ENCODE measurements around the gene SARNP.
"Not testable (repeated sequence)": the region's sequence is repeated elsewhere in the genome, so short reads cannot be mapped to it uniquely, and the experiment has no call there.

The SARNP gene

DNA sequence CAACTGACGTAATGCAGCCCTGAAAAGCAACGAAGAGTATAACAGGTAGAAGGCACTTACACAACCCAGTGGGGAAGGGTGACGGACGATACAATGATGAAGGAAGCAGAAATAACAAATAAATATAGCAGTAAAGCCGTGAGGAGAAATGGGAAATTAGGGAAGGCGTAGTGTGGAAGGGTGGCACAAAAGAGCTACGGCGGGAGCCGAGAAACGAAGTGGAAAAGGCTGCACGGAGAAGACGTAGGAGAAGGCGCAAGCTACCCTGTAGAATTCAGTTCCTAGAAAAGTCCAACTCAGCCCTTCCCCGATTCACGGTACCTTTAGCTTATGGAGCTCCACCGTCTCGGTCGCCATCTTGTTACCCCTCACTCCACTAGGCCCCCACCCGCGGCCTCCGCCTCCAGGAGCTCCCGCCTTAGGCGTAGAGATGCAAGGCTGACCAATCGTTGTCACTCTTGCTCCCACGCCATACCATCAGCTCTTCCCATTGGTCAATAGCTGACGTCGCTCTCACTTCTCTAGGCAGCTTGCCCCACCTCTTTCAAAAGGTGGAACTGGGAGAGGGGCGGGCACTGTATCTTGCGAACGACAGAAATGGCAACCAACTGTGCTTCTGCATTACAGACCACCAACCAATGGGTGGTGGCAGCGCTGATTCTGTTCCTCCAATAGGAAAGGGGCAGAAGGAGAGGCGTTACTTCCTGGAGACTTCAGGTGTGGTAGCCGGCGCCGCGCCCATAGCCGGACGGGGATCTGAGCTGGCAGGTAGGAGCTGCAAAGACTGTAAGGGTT, at the start of gene SARNP, which contains the start of gene ORMDL2:
SARNP (minus strand) TSS at position 380 of the 795 bp plus-strand sequence; CDS start at position 357, 23 bp downstream.
ORMDL2 (plus strand) TSS at position 697 of the 795 bp plus-strand sequence. CDS start 959 bp downstream, outside the sequence.
- H3K9ac ChIP-seq (ENCODE audit: low read length), result peak within 1 kb of the TSS; percentile 95
- H3K9me3 ChIP-seq (ENCODE audit: control insufficient read depth, low read length), result no peaks in the 10 kb centered on the region
- peak within 1 kb of the TSS; percentile 97 for H3K4me3 ChIP-seq (ENCODE audit: low read length)
- H3K36me3 ChIP-seq (ENCODE audit: control insufficient read depth, insufficient read depth, low read length, severe bottlenecking), result peaks cover 40% of the 10 kb centered on the region
- no peaks in the 10 kb centered on the region for H3K27me3 ChIP-seq (replicated peaks; ENCODE audit: control insufficient read depth, insufficient read depth, low read length)
- DNase-seq (ENCODE audit: low read depth), result peak; percentile 100
- H3K4me1 ChIP-seq (ENCODE audit: control insufficient read depth, insufficient read depth, low read length), result peaks cover 35% of the 10 kb centered on the region

- not testable (repeated sequence) for DNase-seq (ENCODE audit: low read depth); H3K27me3 ChIP-seq (replicated peaks; ENCODE audit: control insufficient read depth, insufficient read depth, low read length); H3K9ac ChIP-seq (ENCODE audit: low read length); H3K4me3 ChIP-seq (ENCODE audit: low read length); H3K9me3 ChIP-seq (ENCODE audit: control insufficient read depth, low read length); H3K36me3 ChIP-seq (ENCODE audit: control insufficient read depth, insufficient read depth, low read length, severe bottlenecking); H3K4me1 ChIP-seq (ENCODE audit: control insufficient read depth, insufficient read depth, low read length)
Measured at GRCh38 chr12:55866454-55867004, 49.0 kb upstream of the SARNP start.

DNA sequence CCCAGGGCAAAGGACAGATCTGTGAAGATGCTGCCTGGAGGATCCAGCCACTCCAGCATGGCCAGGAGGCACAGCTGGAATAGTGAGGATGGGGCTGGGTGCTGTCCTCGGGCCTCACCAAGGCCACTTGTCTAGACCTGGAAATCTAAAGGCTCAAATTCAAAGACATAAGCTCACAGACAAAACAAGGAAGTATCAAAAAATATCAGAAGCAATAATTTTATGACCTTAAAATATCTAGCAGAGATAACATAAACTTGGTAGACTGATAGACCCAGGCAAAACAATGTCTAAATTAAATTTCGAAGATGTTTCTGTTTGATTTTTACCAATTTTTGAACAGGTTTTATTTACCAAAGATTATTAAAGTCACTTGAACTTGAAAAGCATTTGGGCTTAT, 47.8 kb upstream of the SARNP start:
- Histone ChIP-seq H3K4me3 (ENCODE audit: low read length) (no peak overlapping the region), H3K9ac (ENCODE audit: low read length) (no peak overlapping the region), H3K9me3 (ENCODE audit: control insufficient read depth, low read length) (no peaks in the 10 kb centered on the region), H3K27me3 (replicated peaks; ENCODE audit: control insufficient read depth, insufficient read depth, low read length) (no peaks in the 10 kb centered on the region), H3K4me1 (ENCODE audit: control insufficient read depth, insufficient read depth, low read length) (peaks cover 4% of the 10 kb centered on the region), H3K36me3 (ENCODE audit: control insufficient read depth, insufficient read depth, low read length, severe bottlenecking) (no peaks in the 10 kb centered on the region)
- DNase-seq (ENCODE audit: low read depth), result no peak

GRCh38 chr12:55862931-55863330, 45.4 kb upstream of the SARNP start:
- not testable (repeated sequence) for H3K9ac ChIP-seq (ENCODE audit: low read length); H3K4me3 ChIP-seq (ENCODE audit: low read length); H3K36me3 ChIP-seq (ENCODE audit: control insufficient read depth, insufficient read depth, low read length, severe bottlenecking); H3K4me1 ChIP-seq (ENCODE audit: control insufficient read depth, insufficient read depth, low read length); DNase-seq (ENCODE audit: low read depth); H3K9me3 ChIP-seq (ENCODE audit: control insufficient read depth, low read length); H3K27me3 ChIP-seq (replicated peaks; ENCODE audit: control insufficient read depth, insufficient read depth, low read length)

GRCh38 chr12:55862286-55862685, 44.8 kb upstream of the SARNP start:
- Histone ChIP-seq H3K27me3 (replicated peaks; ENCODE audit: control insufficient read depth, insufficient read depth, low read length) (no peaks in the 10 kb centered on the region), H3K4me3 (ENCODE audit: low read length) (no peak overlapping the region), H3K4me1 (ENCODE audit: control insufficient read depth, insufficient read depth, low read length) (no peaks in the 10 kb centered on the region), H3K9me3 (ENCODE audit: control insufficient read depth, low read length) (no peaks in the 10 kb centered on the region), H3K36me3 (ENCODE audit: control insufficient read depth, insufficient read depth, low read length, severe bottlenecking) (no peaks in the 10 kb centered on the region), H3K9ac (ENCODE audit: low read length) (no peak overlapping the region)
- no peak for DNase-seq (ENCODE audit: low read depth)

- no peak overlapping the region for H3K4me3 ChIP-seq (ENCODE audit: low read length)
- no peak overlapping the region for H3K9ac ChIP-seq (ENCODE audit: low read length)
- no peaks in the 10 kb centered on the region for H3K4me1 ChIP-seq (ENCODE audit: control insufficient read depth, insufficient read depth, low read length)
- H3K36me3 ChIP-seq (ENCODE audit: control insufficient read depth, insufficient read depth, low read length, severe bottlenecking), result no peaks in the 10 kb centered on the region
- DNase-seq (ENCODE audit: low read depth), result no peak
- no peaks in the 10 kb centered on the region for H3K9me3 ChIP-seq (ENCODE audit: control insufficient read depth, low read length)
- no peaks in the 10 kb centered on the region for H3K27me3 ChIP-seq (replicated peaks; ENCODE audit: control insufficient read depth, insufficient read depth, low read length)
Measured at GRCh38 chr12:55861871-55862270, 44.3 kb upstream of the SARNP start.

- Histone ChIP-seq H3K9ac (ENCODE audit: low read length) (no peak overlapping the region), H3K36me3 (ENCODE audit: control insufficient read depth, insufficient read depth, low read length, severe bottlenecking) (no peaks in the 10 kb centered on the region), H3K4me1 (ENCODE audit: control insufficient read depth, insufficient read depth, low read length) (no peaks in the 10 kb centered on the region), H3K27me3 (replicated peaks; ENCODE audit: control insufficient read depth, insufficient read depth, low read length) (no peaks in the 10 kb centered on the region), H3K4me3 (ENCODE audit: low read length) (no peak overlapping the region), H3K9me3 (ENCODE audit: control insufficient read depth, low read length) (no peaks in the 10 kb centered on the region)
- DNase-seq (ENCODE audit: low read depth), result no peak
Measured at GRCh38 chr12:55861396-55861795, 43.9 kb upstream of the SARNP start.

DNA sequence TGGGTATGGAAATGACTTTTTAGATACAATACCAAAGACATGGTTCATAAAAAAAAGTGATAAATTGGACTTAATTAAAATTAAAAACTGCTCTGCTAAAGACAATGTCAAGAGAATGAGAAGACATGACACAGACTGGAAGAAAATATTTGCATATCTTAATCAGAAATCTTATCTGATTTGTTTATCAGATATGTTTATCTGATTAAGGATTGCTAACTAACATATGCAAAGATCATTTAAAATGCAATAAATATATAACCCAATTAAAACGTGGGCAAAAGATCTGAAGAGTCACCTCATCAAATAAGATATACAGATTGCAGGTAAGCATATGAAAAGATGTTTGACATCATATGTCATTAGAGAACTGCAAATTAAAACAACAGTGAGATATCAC, 35.2 kb upstream of the SARNP start:
- Histone ChIP-seq H3K4me3 (ENCODE audit: low read length) (no peak overlapping the region), H3K4me1 (ENCODE audit: control insufficient read depth, insufficient read depth, low read length) (peaks cover 29% of the 10 kb centered on the region), H3K36me3 (ENCODE audit: control insufficient read depth, insufficient read depth, low read length, severe bottlenecking) (no peaks in the 10 kb centered on the region), H3K9me3 (ENCODE audit: control insufficient read depth, low read length) (no peaks in the 10 kb centered on the region), H3K9ac (ENCODE audit: low read length) (no peak overlapping the region), H3K27me3 (replicated peaks; ENCODE audit: control insufficient read depth, insufficient read depth, low read length) (no peaks in the 10 kb centered on the region)
- DNase-seq (ENCODE audit: low read depth), result no peak

DNA sequence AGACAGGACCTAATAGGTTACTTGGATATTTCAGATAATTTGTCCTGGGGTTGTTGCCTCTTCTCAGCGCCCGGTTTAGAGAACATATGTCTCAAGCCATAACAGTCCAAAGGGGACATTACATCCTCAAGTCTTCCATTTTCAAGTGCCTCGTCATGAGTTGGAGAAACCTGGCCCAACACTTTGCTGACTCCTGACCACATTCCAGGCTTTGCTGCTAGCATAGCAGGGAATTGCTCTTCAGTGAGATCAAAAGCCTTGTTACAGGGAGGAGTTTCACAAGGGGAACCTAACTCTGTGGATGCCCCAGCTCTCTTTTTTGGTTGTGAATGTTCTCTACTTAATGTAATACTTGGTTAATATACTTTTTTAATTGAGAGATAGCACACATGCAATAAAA, 33.4 kb upstream of the SARNP start:
- DNase-seq (ENCODE audit: low read depth), result peak; percentile 41
- peak overlapping the region; percentile 31 for H3K4me3 ChIP-seq (ENCODE audit: low read length)
- no peaks in the 10 kb centered on the region for H3K9me3 ChIP-seq (ENCODE audit: control insufficient read depth, low read length)

GRCh38 chr12:55850401-55850800, 32.9 kb upstream of the SARNP start:
- Histone ChIP-seq H3K9me3 (ENCODE audit: control insufficient read depth, low read length) (no peaks in the 10 kb centered on the region), H3K27me3 (replicated peaks; ENCODE audit: control insufficient read depth, insufficient read depth, low read length) (no peaks in the 10 kb centered on the region), H3K36me3 (ENCODE audit: control insufficient read depth, insufficient read depth, low read length, severe bottlenecking) (no peaks in the 10 kb centered on the region), H3K4me3 (ENCODE audit: low read length) (peak overlapping the region; percentile 31), H3K9ac (ENCODE audit: low read length) (peak overlapping the region; percentile 89), H3K4me1 (ENCODE audit: control insufficient read depth, insufficient read depth, low read length) (peaks cover 53% of the 10 kb centered on the region)
- DNase-seq (ENCODE audit: low read depth), result no peak

More for the DNA sequence above, 33.4 kb upstream of the SARNP start:
- no peaks in the 10 kb centered on the region for H3K36me3 ChIP-seq (ENCODE audit: control insufficient read depth, insufficient read depth, low read length, severe bottlenecking)
- peaks cover 48% of the 10 kb centered on the region for H3K4me1 ChIP-seq (ENCODE audit: control insufficient read depth, insufficient read depth, low read length)
- H3K27me3 ChIP-seq (replicated peaks; ENCODE audit: control insufficient read depth, insufficient read depth, low read length), result no peaks in the 10 kb centered on the region
- H3K9ac ChIP-seq (ENCODE audit: low read length), result peak overlapping the region; percentile 89

DNA sequence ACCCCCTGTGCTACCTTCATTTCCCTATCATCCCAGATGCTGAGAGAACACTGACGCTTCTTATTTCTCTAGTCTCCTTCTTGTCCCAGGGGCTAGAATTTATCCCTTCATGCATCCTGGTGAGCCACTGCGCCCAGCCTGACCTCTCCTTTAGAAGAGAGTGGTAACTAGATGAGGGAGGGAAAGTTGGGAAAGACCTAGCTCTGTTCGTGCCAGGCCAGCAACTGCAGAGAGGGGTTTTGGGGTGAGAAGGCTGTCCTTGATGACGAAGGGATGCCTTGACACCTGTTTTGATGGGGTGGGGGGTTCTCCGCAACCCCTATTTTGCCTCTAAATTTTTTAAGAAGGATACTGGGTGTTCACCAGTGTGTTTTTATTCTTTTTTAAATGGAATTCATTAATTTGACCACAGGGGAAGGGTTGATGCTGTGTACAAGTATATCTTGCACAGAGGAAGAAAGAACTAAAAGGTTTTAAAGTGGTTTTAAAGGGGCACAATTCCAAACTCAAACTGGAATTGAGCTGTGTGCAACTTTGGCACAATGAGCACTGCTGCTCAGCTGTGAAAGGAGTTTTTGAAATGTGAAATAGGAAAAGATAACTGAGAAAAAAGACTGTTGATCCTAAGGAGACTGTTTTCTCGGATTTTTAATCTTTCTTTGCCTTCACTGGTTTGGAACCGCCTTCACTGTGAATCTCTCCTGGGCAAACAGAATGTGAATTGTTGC, 32.3 kb upstream of the SARNP start:
- H3K4me3 ChIP-seq (ENCODE audit: low read length), result peak overlapping the region; percentile 31
- peaks cover 58% of the 10 kb centered on the region for H3K4me1 ChIP-seq (ENCODE audit: control insufficient read depth, insufficient read depth, low read length)
- H3K27me3 ChIP-seq (replicated peaks; ENCODE audit: control insufficient read depth, insufficient read depth, low read length), result no peaks in the 10 kb centered on the region
- no peaks in the 10 kb centered on the region for H3K9me3 ChIP-seq (ENCODE audit: control insufficient read depth, low read length)
- peak; percentile 39 for DNase-seq (ENCODE audit: low read depth)
- H3K9ac ChIP-seq (ENCODE audit: low read length), result peak overlapping the region; percentile 89
- H3K36me3 ChIP-seq (ENCODE audit: control insufficient read depth, insufficient read depth, low read length, severe bottlenecking), result no peaks in the 10 kb centered on the region
